ENCODE results near the gene ACACA.

The ACACA gene

DNA sequence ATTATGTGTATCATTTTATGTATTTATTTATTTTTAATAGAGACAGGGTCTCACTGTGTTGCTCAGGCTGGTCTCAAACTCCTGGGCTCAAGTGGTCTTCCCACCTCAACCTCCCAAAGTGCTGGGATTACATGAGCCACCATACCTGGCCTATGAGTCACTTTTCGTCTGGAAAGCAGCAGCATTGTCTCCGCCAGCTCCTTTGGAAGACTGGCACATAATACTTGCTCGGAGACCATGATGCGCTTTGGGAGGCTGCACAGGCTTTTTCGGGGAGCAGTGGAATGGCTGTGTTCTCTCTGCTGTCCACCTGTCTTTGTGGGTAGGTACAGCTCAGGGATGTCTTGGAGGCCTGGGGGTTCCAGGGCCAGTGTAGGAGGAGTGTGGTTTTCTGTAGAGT lies 355.7 kb downstream of the ACACA start:
- H3K9me3 ChIP-seq: no peaks in the 10 kb centered on the region
- peaks cover 9% of the 10 kb centered on the region for H3K4me1 ChIP-seq
- no peak for DNase-seq
- H3K36me3 ChIP-seq: peaks cover 7% of the 10 kb centered on the region
- no peak overlapping the region for H3K4me3 ChIP-seq (ENCODE audit: low read depth, low read length)
- TF ChIP-seq, protein P1, sequence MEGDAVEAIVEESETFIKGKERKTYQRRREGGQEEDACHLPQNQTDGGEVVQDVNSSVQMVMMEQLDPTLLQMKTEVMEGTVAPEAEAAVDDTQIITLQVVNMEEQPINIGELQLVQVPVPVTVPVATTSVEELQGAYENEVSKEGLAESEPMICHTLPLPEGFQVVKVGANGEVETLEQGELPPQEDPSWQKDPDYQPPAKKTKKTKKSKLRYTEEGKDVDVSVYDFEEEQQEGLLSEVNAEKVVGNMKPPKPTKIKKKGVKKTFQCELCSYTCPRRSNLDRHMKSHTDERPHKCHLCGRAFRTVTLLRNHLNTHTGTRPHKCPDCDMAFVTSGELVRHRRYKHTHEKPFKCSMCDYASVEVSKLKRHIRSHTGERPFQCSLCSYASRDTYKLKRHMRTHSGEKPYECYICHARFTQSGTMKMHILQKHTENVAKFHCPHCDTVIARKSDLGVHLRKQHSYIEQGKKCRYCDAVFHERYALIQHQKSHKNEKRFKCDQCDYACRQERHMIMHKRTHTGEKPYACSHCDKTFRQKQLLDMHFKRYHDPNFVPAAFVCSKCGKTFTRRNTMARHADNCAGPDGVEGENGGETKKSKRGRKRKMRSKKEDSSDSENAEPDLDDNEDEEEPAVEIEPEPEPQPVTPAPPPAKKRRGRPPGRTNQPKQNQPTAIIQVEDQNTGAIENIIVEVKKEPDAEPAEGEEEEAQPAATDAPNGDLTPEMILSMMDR (IDR thresholded peaks at IDR 0.05; ENCODE audit: low read depth, low read length): no peak
- no peaks in the 10 kb centered on the region for H3K27me3 ChIP-seq

DNA sequence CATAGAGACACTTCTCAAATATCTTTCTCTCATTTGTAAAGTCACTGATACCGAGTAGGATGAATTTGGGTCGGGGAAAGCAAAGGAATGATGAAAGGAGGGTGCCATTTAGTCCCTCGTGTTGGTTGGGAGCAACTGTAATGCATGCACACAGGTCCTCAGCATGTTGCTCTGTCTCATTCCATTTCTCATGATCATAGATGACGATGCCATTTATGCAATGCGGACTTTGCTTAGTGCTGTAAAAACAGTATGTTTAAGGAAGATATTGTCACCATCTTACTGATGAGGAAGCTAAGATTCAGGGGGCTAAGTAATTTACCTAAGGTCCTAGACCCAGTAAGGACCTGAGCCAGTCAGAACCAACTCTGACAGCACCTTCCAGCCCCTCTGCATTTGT lies 357.8 kb downstream of the ACACA start:
- Histone ChIP-seq H3K36me3 (peaks cover 7% of the 10 kb centered on the region), H3K27me3 (no peaks in the 10 kb centered on the region), H3K4me3 (ENCODE audit: low read depth, low read length) (no peak overlapping the region), H3K9me3 (no peaks in the 10 kb centered on the region), H3K4me1 (peaks cover 7% of the 10 kb centered on the region)
- no peak for DNase-seq
- TF ChIP-seq, protein P1 (IDR thresholded peaks at IDR 0.05; ENCODE audit: low read depth, low read length): no peak

DNA sequence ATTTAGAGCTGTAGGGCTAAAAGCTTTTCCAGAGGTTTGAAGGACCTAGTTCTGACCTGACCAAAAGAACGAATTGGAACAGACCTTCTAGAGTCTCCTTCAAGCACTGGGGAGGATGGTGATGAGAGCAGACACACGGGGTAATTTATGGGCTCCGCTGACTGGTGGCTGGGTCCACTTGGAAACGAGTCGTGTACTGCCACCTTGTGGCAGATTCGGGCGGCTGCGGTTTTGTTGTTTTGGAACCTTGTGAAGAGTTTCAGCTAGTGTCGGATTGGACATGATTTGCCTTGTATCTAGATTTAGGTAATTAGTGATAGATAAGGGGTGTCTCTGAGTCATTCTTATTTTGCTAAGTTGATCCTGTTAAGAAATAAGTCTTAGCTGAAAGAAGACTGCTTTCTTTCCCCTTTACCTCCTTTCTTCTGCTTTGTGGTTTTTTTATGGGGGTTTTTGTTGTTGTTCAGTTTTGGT lies 359.0 kb downstream of the ACACA start:
- no peaks in the 10 kb centered on the region for H3K27me3 ChIP-seq
- H3K4me1 ChIP-seq: peaks cover 10% of the 10 kb centered on the region
- peak; percentile 88 for DNase-seq
- peaks cover 11% of the 10 kb centered on the region for H3K36me3 ChIP-seq
- TF ChIP-seq, protein P1 (IDR thresholded peaks at IDR 0.05; ENCODE audit: low read depth, low read length): peak; percentile 98
- no peak overlapping the region for H3K4me3 ChIP-seq (ENCODE audit: low read depth, low read length)
- H3K9me3 ChIP-seq: no peaks in the 10 kb centered on the region

DNA sequence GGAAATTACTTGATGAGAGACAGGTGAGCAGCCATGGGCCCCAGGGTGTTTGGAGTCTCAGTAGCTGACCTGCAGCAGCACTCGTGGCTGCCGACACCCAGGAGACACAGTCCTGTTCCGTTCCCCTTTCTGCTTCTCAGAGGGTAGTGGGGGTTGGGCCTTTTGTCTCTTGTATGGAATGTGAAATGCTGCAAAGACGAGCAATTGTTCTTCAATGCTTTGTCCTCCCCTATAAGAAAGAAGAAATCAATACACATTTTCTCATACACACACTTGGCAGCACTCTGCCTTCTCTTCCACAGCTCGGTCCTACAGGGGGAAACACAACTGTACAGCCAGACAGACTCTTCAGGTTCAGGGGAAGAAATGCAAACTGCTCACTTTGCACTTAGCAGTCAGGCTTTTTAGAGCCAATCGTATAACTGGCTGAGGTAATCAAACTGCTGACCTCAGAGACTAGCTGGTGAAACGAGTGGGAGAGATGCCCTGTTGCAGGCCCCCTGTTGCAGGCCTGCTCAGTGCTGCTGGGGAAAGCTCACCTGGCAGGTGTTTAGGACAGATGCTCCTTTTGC lies 361.2 kb downstream of the ACACA start:
- peaks cover 10% of the 10 kb centered on the region for H3K4me1 ChIP-seq
- TF ChIP-seq, protein P1 (IDR thresholded peaks at IDR 0.05; ENCODE audit: low read depth, low read length): no peak
- H3K36me3 ChIP-seq: peaks cover 11% of the 10 kb centered on the region
- no peak overlapping the region for H3K4me3 ChIP-seq (ENCODE audit: low read depth, low read length)
- no peaks in the 10 kb centered on the region for H3K9me3 ChIP-seq
- DNase-seq: no peak
- no peaks in the 10 kb centered on the region for H3K27me3 ChIP-seq

DNA sequence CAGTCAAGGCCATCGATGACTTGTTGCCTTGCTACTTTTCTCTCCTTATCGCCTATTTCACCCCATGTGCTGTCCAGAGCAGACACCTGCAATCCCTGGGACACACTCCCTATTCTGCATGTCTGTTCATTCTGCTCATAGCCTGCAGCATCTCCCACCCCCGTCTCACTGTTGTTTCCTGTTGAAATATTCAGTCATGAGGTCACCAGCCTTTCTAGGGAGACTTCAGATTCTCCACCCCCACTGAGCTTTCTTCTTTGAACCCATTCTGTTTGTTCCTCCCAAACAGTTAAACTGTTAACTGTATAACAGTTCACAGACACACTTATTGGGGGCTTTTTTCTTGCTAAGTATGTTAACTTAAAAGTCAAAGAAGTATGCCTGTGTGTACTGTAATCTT lies 363.4 kb downstream of the ACACA start:
- peaks cover 21% of the 10 kb centered on the region for H3K4me1 ChIP-seq
- no peak for DNase-seq
- H3K27me3 ChIP-seq: no peaks in the 10 kb centered on the region
- no peak overlapping the region for H3K4me3 ChIP-seq (ENCODE audit: low read depth, low read length)
- no peaks in the 10 kb centered on the region for H3K9me3 ChIP-seq
- peaks cover 5% of the 10 kb centered on the region for H3K36me3 ChIP-seq
- TF ChIP-seq, protein P1 (IDR thresholded peaks at IDR 0.05; ENCODE audit: low read depth, low read length): no peak

DNA sequence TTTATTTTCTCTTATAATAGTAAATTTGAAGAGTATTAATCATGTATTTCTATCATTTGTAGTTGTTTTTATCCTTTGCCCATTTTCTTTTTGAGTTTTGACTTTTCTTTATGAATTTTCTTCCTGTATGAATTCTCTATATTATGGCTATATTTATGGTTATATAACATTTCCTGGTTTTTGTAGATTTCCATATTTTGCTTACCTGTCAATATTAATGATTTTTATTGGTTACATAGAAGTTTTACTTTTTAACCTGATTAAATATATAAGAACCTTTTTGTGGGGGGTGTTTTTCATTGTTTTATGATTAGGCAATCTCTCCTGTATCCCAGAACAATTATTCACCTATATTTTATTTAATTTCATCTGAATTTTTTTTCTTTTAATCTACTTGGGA lies 364.7 kb downstream of the ACACA start:
- Histone ChIP-seq H3K4me1 (peaks cover 16% of the 10 kb centered on the region), H3K9me3 (no peaks in the 10 kb centered on the region), H3K27me3 (no peaks in the 10 kb centered on the region), H3K36me3 (peaks cover 16% of the 10 kb centered on the region), H3K4me3 (ENCODE audit: low read depth, low read length) (no peak overlapping the region)
- DNase-seq: no peak
- TF ChIP-seq, protein P1 (IDR thresholded peaks at IDR 0.05; ENCODE audit: low read depth, low read length): no peak

All from BE2C (cell line).